Loucy (cell line): ENCODE data around the gene MUC12.

Experiments used
- CTCF ChIP-seq: fragments of 200-600 bp; sonication (generic); conservative IDR thresholded peaks from 2 replicates; pipeline ENCODE4 v1.5.1; 2014; ENCODE audit warnings: mild to moderate bottlenecking, antibody characterized with exemption, low read length
- EZH2phosphoT487 ChIP-seq: fragments of 200-600 bp; IDR thresholded peaks from 2 replicates; pipeline ENCODE4 v1.6.1; 2018; ENCODE audit warnings: antibody characterized with exemption, mild to moderate bottlenecking, moderate library complexity, borderline replicate concordance

- TF ChIP-seq CTCF = no peak
- no peak for TF ChIP-seq EZH2phosphoT487
These were observed 46.3 kb downstream of the MUC12 start for GRCh38 chr7:101015626-101016025.
